Activated CD4-positive, alpha-beta T cell treated with anti-CD3 and anti-CD28 coated beads for 36 hours (primary cell): ENCODE measurements around the gene NUP42. TPM values are rescaled to one million over a fixed set of nuclear protein-coding genes. Genes with fewer than 3 reads are reported as not detected.
A peak's percentile ranks its signal among the peaks of the same experiment; 100 is the strongest.

Experiments
- ATAC-seq: fragments of 200-7000 bp; cut with Tn5 transposase; one replicate; pipeline ENCODE4 v1.10.0; 2021; ENCODE audit warnings: mild to moderate bottlenecking, moderate library complexity
- CTCF ChIA-PET: fragments of 350-600 bp; sonication (Branson Sonifier 250); formaldehyde crosslinking; loops from one replicate; lab custom pipeline; 2021; ENCODE audit warnings: antibody characterized with exemption; lab: Charles Lee
- POLR2A ChIA-PET: fragments of 350-600 bp; sonication (Branson Sonifier 250); formaldehyde crosslinking; loops from one replicate; lab custom pipeline; 2021; ENCODE audit warnings: antibody characterized with exemption, inconsistent platforms; lab: Charles Lee
- DNase-seq: peaks from one replicate; pipeline ENCODE4 v3.0.0-alpha.2; 2020
- H3K27ac Mint-ChIP-seq: one replicate; pipeline ENCODE4 v1.8.0; 2021; ENCODE audit warnings: mixed read lengths
- H3K27me3 Mint-ChIP-seq: one replicate; pipeline ENCODE4 v1.8.0; 2021; ENCODE audit warnings: mixed read lengths
- H3K36me3 Mint-ChIP-seq: one replicate; pipeline ENCODE4 v1.8.0; 2021; ENCODE audit warnings: low read depth, mixed read lengths
- H3K4me1 Mint-ChIP-seq: one replicate; pipeline ENCODE4 v1.8.0; 2021; ENCODE audit warnings: mixed read lengths
- H3K4me3 Mint-ChIP-seq: one replicate; pipeline ENCODE4 v1.8.0; 2021; ENCODE audit warnings: mild to moderate bottlenecking, moderate library complexity, mixed read lengths
- H3K9me3 Mint-ChIP-seq: one replicate; pipeline ENCODE4 v1.8.0; 2021; ENCODE audit warnings: low read depth, mixed read lengths
- intact Hi-C, 2 experiments: fragments of 100-400 bp; cut with DNase I in 1 of 2; cut with micrococcal nuclease in 1 of 2; formaldehyde crosslinking; loops; one replicate each; pipeline versions ENCODE4 v1.14.2 to v1.15.1; 2022 to 2024; cut with DNase I, micrococcal nuclease
- total RNA-seq, 2 experiments: library from RNA; stranded (reverse); gene quantifications; one replicate each; pipeline ENCODE4 v1.2.3, GENCODE V29; 2021

The NUP42 gene, protein sequence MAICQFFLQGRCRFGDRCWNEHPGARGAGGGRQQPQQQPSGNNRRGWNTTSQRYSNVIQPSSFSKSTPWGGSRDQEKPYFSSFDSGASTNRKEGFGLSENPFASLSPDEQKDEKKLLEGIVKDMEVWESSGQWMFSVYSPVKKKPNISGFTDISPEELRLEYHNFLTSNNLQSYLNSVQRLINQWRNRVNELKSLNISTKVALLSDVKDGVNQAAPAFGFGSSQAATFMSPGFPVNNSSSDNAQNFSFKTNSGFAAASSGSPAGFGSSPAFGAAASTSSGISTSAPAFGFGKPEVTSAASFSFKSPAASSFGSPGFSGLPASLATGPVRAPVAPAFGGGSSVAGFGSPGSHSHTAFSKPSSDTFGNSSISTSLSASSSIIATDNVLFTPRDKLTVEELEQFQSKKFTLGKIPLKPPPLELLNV
- total RNA-seq: 10 to 100 TPM; 32.3 to 44.8 TPM

DNA sequence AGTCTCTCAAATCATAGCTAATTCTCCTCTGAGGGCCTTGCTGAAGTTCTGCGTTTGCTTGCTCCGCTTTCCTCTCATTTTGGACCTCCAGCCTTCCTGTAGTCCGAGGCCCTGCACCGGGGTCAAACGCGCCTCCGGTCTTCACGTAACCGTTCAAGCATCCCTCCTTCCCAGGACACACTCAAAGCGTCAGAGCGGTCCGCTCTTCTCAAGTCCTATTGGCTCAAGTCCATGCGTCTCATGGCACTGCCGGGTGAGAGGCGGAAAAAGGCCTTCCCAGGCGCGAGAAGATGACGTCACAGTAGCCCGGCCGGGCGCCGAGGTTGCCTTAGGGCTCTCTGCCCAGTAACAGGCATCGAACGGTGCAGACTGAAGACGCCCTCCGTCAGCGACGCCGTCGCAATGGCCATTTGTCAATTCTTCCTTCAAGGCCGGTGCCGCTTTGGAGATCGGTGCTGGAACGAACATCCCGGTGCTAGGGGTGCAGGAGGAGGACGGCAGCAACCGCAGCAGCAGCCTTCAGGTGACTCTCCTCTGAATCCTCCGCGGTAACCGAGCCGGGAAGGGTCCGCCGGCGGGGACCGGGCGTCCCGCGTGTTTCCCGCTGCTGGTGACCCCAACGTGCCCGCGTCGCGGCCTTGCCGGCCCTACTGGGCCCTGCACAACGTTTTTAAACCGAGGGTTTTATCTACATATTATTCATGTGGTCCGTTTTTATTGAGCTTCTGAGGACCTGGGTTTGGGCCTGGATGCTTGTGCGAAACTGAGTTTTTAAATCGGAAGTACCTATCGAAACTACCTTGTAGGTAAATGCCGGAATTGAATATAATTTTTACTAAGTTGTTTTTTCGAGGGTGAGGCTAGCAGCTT is at the start of gene NUP42:
Gene NUP42, plus strand, starts transcription at position 365 of the 870 bp plus-strand sequence. Its CDS starts 38 bp downstream, at position 403.
- peaks cover 30% of the 10 kb centered on the region for H3K4me1 Mint-ChIP-seq
- no peaks in the 10 kb centered on the region for H3K27me3 Mint-ChIP-seq
- ChIA-PET CTCF (interaction anchor here (1.2 to 1.6 kb wide), 2 partner anchors 10 to 18 kb away, joined by 4 to 5 read pairs; no protein-coding TSS in a partner anchor), POLR2A (interaction anchor here (1.0 to 1.2 kb wide), 2 partner anchors 11 to 76 kb away, joined by 3 to 5 read pairs; no protein-coding TSS in a partner anchor)
- peak within 1 kb of the TSS; percentile 97 for H3K27ac Mint-ChIP-seq
- peaks cover 18% of the 10 kb centered on the region for H3K36me3 Mint-ChIP-seq
- DNase-seq: peak; percentile 98
- intact Hi-C loops: loop anchor here (1.0 to 10.0 kb wide), 14 partner anchors 77 to 1943 kb away; partner anchors contain the start of genes HYCC1 (in 2 of the 2), KLHL7 (in 2 of the 2), TOMM7 (in 2 of the 2) and TRA2A (in 2 of the 2)
- peak; percentile 98 for ATAC-seq
- H3K9me3 Mint-ChIP-seq: no peaks in the 10 kb centered on the region
- H3K4me3 Mint-ChIP-seq: peak within 1 kb of the TSS; percentile 88

DNA sequence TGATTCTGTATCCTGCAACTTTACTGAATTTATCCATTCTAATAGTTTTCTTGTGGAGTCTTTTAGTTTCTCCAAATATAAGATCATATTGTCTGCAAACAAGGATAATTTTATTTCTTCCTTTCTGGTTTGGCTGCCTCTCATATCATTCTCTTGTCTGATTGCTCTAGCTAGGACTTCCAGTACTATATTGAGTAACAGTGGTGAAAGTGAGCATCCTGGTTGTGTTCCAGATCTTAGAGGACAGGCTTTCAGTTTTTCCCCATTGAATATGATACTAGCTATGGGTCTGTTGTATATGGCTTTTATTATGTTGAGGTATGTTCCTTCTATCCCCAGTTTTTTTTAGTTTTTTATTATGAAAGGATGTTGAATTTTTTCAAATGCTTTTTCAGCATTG is 48.1 kb upstream of the NUP42 start:
- intact Hi-C loops: no loop called here
- no peaks in the 10 kb centered on the region for H3K9me3 Mint-ChIP-seq
- no peak overlapping the region for H3K4me3 Mint-ChIP-seq
- no peaks in the 10 kb centered on the region for H3K4me1 Mint-ChIP-seq
- ChIA-PET POLR2A (no interaction called here), CTCF (no interaction called here)
- DNase-seq: no peak
- peaks cover 7% of the 10 kb centered on the region for H3K36me3 Mint-ChIP-seq
- H3K27ac Mint-ChIP-seq: no peak overlapping the region
- H3K27me3 Mint-ChIP-seq: no peaks in the 10 kb centered on the region
- no peak for ATAC-seq

DNA sequence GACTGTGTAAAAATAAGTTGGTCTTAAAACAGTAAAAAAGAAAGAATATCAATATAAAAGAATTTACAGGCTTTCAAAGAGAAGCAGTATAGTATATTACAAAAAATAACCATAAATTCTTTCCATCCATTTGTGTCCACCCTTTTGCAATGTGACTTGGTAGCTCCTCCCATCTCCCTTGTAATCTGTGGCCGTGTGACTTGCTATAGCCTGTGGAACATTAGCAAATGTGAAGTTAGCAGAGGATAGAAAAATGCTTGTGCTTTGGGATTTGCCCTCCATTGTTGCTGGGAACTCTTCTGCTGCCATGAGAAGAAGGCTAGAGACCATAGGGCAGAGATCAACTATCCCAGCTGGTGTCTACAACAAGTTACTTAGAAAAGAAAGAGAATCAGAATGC is 46.1 kb upstream of the NUP42 start:
- ATAC-seq (no peak), DNase-seq (no peak)
- CTCF ChIA-PET: interaction anchor here (0.6 to 2.3 kb wide), 4 partner anchors 8 to 49 kb away, joined by 3 to 9 read pairs (median 3); partner anchors contain the start of gene KLHL7
- POLR2A ChIA-PET: no interaction called here
- no peak overlapping the region for H3K27ac Mint-ChIP-seq
- H3K9me3 Mint-ChIP-seq: no peaks in the 10 kb centered on the region
- no peak overlapping the region for H3K4me3 Mint-ChIP-seq
- intact Hi-C loops: no loop called here
- H3K27me3 Mint-ChIP-seq: no peaks in the 10 kb centered on the region
- H3K36me3 Mint-ChIP-seq: peaks cover 3% of the 10 kb centered on the region
- no peaks in the 10 kb centered on the region for H3K4me1 Mint-ChIP-seq

DNA sequence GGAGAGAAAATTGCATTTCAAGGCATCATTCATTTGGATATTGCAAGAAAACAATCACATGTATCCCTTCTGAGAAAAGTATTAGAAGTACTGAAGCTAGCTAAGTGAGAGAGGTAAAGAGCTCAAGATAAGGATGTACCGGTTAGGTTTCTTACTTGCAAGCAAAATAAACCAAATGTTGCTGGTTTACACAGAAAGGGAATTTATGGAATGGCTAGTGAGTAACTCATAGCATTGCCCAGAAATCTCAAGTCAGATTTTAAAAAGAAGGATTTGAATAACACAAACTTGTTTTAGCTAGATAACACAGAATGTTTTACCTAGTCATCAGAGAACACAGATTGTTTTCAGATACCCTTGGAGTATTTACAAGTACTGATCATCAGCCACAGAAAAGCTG is 45.6 kb upstream of the NUP42 start:
- H3K27ac Mint-ChIP-seq: no peak overlapping the region
- DNase-seq (no peak), ATAC-seq (no peak)
- CTCF ChIA-PET: interaction anchor here (0.6 to 2.3 kb wide), 4 partner anchors 9 to 50 kb away, joined by 3 to 9 read pairs (median 3); partner anchors contain the start of gene KLHL7
- no peaks in the 10 kb centered on the region for H3K27me3 Mint-ChIP-seq
- H3K4me3 Mint-ChIP-seq: no peak overlapping the region
- peaks cover 6% of the 10 kb centered on the region for H3K36me3 Mint-ChIP-seq
- H3K9me3 Mint-ChIP-seq: no peaks in the 10 kb centered on the region
- H3K4me1 Mint-ChIP-seq: no peaks in the 10 kb centered on the region
- POLR2A ChIA-PET: no interaction called here
- intact Hi-C loops: no loop called here

DNA sequence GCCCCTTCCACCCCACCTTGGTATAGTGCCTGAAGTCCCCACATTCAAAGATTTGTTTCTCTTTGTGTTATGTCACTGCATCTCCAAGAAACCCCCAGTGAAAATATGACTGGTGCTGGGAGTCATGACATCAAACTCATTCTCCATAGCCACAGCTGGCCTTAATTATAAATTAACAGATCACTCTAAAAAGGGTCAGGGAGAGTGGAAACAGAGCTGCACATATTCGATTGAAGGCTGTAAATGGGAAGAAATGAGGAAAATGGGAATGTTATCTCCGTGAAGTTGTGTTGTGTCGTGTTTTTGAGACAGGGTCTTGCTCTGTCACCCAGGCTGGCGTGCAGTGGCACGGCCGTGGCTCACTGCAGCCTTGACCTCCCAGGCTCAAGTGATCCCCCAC is 24.2 kb upstream of the NUP42 start:
- Mint-ChIP-seq H3K27ac (no peak overlapping the region), H3K36me3 (peaks cover 2% of the 10 kb centered on the region), H3K4me3 (no peak overlapping the region), H3K9me3 (no peaks in the 10 kb centered on the region), H3K4me1 (no peaks in the 10 kb centered on the region), H3K27me3 (no peaks in the 10 kb centered on the region)
- intact Hi-C loops: no loop called here
- ChIA-PET POLR2A (no interaction called here), CTCF (no interaction called here)
- ATAC-seq (no peak), DNase-seq (no peak)

DNA sequence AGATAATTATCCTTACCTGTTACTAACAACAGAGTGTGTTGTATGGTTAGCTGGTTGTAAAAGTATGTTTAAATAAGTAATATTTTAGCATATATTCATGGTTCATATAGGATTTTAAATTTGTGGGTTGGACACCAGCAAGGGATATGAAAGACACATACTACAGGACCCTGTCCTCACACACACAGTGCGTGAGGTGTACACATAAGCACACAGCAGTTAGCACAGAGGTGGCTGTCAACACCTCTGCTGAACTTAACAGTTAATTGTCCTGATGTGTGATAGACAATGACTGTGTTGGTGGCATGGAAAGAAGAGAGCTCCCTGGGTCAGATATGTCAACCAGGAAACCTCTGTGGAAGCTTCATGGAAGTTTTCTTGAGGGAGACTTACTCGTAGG is 23.3 kb upstream of the NUP42 start:
- no peaks in the 10 kb centered on the region for H3K27me3 Mint-ChIP-seq
- intact Hi-C loops: no loop called here
- H3K9me3 Mint-ChIP-seq: no peaks in the 10 kb centered on the region
- no peak overlapping the region for H3K4me3 Mint-ChIP-seq
- peaks cover 2% of the 10 kb centered on the region for H3K36me3 Mint-ChIP-seq
- ChIA-PET POLR2A (no interaction called here), CTCF (no interaction called here)
- no peak overlapping the region for H3K27ac Mint-ChIP-seq
- H3K4me1 Mint-ChIP-seq: no peaks in the 10 kb centered on the region
- ATAC-seq: no peak
- DNase-seq: no peak

DNA sequence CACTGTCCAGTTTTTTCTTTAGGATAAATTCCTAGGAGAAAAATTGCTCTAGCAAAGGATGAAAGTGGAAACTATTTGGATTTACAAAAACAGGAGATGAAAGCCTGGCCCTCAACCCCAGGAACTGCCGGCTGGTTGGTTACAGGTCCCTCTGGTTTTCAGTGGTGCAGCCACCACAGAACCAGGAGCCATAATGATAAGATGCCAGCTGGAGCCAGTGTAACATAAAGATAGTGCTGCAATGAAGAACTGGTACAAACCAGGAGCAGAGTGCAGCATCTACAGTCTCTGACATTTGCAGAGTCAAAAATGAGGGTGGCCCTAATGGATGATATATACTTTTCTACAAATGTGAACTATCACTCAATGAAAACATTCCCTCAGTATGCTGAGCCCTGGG is 20.4 kb upstream of the NUP42 start:
- H3K27me3 Mint-ChIP-seq: no peaks in the 10 kb centered on the region
- ChIA-PET POLR2A (no interaction called here), CTCF (no interaction called here)
- H3K27ac Mint-ChIP-seq: no peak overlapping the region
- ATAC-seq (no peak), DNase-seq (no peak)
- intact Hi-C loops: no loop called here
- H3K4me1 Mint-ChIP-seq: no peaks in the 10 kb centered on the region
- H3K36me3 Mint-ChIP-seq: peaks cover 2% of the 10 kb centered on the region
- no peaks in the 10 kb centered on the region for H3K9me3 Mint-ChIP-seq
- no peak overlapping the region for H3K4me3 Mint-ChIP-seq

DNA sequence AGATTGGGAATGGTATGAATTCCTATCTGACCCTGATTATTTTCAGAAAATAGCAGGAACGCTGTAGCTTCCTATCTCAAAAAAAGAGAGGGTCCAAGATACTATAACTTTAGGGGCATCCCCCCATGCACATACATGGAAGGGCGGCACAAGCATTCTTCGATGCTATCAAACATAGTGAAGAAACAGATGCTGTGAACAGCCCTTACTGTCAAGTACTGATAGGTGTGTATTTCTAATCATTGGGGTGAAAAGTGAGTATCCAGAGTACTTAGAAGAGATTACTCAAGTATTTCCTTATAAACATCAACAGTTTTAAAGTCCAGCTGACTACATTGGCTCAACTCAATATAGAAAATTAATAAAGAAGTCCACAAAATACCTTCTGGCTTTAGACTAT is 17.0 kb upstream of the NUP42 start:
- no peak overlapping the region for H3K4me3 Mint-ChIP-seq
- intact Hi-C loops: no loop called here
- H3K27ac Mint-ChIP-seq: no peak overlapping the region
- POLR2A ChIA-PET: no interaction called here
- no peak for DNase-seq
- H3K9me3 Mint-ChIP-seq: no peaks in the 10 kb centered on the region
- no peaks in the 10 kb centered on the region for H3K4me1 Mint-ChIP-seq
- H3K36me3 Mint-ChIP-seq: peaks cover 3% of the 10 kb centered on the region
- H3K27me3 Mint-ChIP-seq: no peaks in the 10 kb centered on the region
- no peak for ATAC-seq
- CTCF ChIA-PET: interaction anchor here (0.6 to 0.7 kb wide), 3 partner anchors 28 to 1229 kb away, joined by 3 to 4 read pairs (median 3); no protein-coding TSS in a partner anchor

DNA sequence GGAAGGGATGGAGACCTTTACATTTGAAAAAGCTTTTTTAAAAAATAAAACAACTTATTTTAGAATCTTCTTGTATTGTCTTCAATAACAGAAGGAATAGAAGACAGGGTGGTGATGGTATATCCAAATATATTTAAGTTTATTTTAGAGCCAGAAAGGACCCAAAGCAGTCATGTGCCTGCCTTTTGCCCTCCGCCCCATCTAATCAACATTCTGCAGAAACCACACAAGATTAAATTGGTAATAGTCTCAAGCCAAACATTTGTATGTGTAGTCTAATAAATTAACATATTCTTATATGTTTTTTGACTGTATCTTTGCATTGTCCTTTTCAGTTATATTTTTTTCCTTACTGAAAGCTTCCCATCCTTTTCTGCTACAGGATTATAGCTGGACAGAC is 16.5 kb upstream of the NUP42 start:
- POLR2A ChIA-PET: interaction anchor here (0.6 kb wide), 1 partner anchor 16 kb away, joined by 3 read pairs; no protein-coding TSS in a partner anchor
- H3K27me3 Mint-ChIP-seq: no peaks in the 10 kb centered on the region
- ATAC-seq: no peak

DNA sequence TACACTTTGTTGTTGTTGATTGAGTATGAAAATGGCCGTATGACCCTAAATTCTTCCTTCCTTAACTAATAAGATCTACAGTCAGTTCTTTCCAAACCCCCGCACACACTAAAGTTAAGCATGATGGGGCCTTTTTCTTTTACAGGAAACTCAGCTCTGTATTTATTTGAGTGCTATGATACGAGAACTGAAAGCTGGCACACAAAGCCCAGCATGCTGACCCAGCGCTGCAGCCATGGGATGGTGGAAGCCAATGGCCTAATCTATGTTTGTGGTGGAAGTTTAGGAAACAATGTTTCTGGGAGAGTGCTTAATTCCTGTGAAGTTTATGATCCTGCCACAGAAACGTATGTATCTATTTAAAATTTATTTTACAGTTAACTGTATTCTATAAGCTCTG is 14.2 kb upstream of the NUP42 start:
- no peaks in the 10 kb centered on the region for H3K9me3 Mint-ChIP-seq
- ATAC-seq (no peak), DNase-seq (no peak)
- no peaks in the 10 kb centered on the region for H3K4me1 Mint-ChIP-seq
- H3K4me3 Mint-ChIP-seq: no peak overlapping the region
- H3K27ac Mint-ChIP-seq: no peak overlapping the region
- H3K27me3 Mint-ChIP-seq: no peaks in the 10 kb centered on the region
- H3K36me3 Mint-ChIP-seq: peaks cover 3% of the 10 kb centered on the region
- intact Hi-C loops: no loop called here
- ChIA-PET POLR2A (no interaction called here), CTCF (interaction anchor here (1.1 kb wide), 1 partner anchor 82 kb away, joined by 4 read pairs; no protein-coding TSS in a partner anchor)

More for the DNA sequence above, 16.5 kb upstream of the NUP42 start:
- no peaks in the 10 kb centered on the region for H3K4me1 Mint-ChIP-seq
- peaks cover 3% of the 10 kb centered on the region for H3K36me3 Mint-ChIP-seq
- no peaks in the 10 kb centered on the region for H3K9me3 Mint-ChIP-seq
- no peak for DNase-seq
- CTCF ChIA-PET: interaction anchor here (0.7 to 1.5 kb wide), 4 partner anchors 12 to 110 kb away, joined by 3 to 6 read pairs (median 4); no protein-coding TSS in a partner anchor
- no peak overlapping the region for H3K4me3 Mint-ChIP-seq
- H3K27ac Mint-ChIP-seq: no peak overlapping the region
- intact Hi-C loops: no loop called here
